ENCODE results near the gene EIF5. TPM values are rescaled to one million over a fixed set of nuclear protein-coding genes. Genes with fewer than 3 reads are reported as not detected.

The EIF5 gene
- total RNA-seq, 1 donor from 2014 or later: 483 TPM

- no peak overlapping the region for H3K27ac Mint-ChIP-seq (ENCODE audit: unreplicated experiment)
- DNase-seq (ENCODE audit: low read depth, low spot score): no peak
- peak overlapping the region; percentile 49 for H3K4me3 Mint-ChIP-seq
- peaks cover 50% of the 10 kb centered on the region for H3K36me3 Mint-ChIP-seq (ENCODE audit: low read depth)
- TF ChIP-seq, protein P1, sequence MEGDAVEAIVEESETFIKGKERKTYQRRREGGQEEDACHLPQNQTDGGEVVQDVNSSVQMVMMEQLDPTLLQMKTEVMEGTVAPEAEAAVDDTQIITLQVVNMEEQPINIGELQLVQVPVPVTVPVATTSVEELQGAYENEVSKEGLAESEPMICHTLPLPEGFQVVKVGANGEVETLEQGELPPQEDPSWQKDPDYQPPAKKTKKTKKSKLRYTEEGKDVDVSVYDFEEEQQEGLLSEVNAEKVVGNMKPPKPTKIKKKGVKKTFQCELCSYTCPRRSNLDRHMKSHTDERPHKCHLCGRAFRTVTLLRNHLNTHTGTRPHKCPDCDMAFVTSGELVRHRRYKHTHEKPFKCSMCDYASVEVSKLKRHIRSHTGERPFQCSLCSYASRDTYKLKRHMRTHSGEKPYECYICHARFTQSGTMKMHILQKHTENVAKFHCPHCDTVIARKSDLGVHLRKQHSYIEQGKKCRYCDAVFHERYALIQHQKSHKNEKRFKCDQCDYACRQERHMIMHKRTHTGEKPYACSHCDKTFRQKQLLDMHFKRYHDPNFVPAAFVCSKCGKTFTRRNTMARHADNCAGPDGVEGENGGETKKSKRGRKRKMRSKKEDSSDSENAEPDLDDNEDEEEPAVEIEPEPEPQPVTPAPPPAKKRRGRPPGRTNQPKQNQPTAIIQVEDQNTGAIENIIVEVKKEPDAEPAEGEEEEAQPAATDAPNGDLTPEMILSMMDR (conservative IDR thresholded peaks at IDR 0.05): no peak
- H3K27me3 Mint-ChIP-seq (ENCODE audit: low read depth): no peaks in the 10 kb centered on the region
- peaks cover 29% of the 10 kb centered on the region for H3K4me1 Mint-ChIP-seq
- no peaks in the 10 kb centered on the region for H3K9me3 Mint-ChIP-seq
Measured at GRCh38 chr14:103340480-103341212, 6.6 kb downstream of the EIF5 start.

DNA sequence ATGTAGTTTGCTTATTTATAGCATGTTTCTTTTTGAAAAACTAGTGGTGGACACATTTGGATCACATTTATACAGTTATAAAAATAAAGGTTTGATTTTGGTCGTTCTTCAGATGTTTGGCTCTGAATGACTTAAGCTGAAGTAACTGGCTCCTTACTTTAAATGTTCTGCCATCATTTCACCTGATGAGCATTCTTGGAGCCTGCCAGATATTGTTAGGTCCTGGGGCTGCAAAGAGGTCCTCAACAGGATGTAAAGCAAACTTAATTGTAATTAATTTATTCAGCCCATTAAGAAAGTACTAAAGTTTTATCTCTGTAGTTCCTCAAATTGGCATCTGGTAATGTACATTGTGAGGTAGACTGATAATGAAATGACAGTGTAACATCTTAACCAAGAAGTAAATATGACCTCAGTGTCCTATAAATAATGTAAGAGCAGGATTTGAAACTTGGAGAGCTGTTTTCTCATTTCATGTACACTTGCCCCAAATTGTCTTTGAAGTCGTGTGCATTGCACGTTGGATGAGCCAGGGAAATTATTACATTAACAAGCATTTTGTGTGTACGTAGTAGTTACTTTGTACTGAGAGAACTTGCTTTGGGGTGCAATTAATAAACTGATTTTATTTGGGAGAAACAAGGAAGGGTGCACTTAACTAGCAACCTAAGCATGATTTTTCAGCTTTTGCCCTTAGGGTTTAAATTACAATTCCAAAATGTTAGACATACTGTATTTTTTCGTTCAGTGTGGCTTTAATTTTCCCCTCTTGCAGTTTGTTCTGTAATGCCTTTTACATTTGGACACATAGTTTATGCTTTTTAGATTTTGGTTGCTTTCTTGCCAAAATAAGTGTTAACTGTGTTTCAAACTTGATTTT lies 7.5 kb downstream of the EIF5 start:
- Mint-ChIP-seq H3K36me3 (ENCODE audit: low read depth) (peaks cover 44% of the 10 kb centered on the region), H3K4me3 (peak overlapping the region; percentile 49), H3K4me1 (peaks cover 21% of the 10 kb centered on the region), H3K9me3 (no peaks in the 10 kb centered on the region), H3K27ac (ENCODE audit: unreplicated experiment) (no peak overlapping the region), H3K27me3 (ENCODE audit: low read depth) (no peaks in the 10 kb centered on the region)
- DNase-seq (ENCODE audit: low read depth, low spot score): no peak
- TF ChIP-seq, protein P1 (conservative IDR thresholded peaks at IDR 0.05): no peak

DNA sequence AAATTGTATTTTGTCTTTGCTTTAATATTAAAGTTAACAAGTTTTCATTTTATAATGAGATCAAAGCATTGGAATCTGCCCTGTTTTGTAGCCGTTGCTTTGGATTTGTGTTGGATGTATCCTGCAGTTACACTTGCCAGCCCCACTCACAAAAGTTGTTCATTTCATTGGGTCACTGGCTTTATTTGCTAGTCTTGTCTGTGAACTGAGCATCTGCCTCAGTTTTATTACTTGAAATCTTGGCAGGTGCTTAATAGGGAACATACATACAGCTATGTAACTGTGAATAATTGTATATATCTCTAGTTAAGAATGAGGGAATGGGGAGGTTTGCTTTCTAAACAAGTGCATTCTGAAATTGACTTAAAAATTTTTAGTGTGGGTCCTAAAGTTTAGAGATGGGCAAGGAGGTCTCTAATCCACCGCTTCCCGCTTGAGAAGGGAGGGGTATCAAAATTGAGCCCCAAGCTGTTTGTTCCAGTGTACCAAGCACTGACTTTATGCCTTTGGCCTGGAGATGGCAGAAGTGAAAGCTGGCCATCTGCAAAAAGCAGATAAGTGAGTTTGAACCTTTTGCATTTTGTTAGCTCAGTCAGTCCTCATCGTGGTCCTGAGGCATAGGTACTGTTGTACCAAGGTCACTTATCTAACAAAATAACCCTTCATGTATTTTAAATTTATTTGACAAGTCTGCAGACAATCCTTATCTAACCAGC lies 9.3 kb downstream of the EIF5 start:
- Mint-ChIP-seq H3K4me1 (peaks cover 7% of the 10 kb centered on the region), H3K4me3 (peak overlapping the region; percentile 1), H3K36me3 (ENCODE audit: low read depth) (peaks cover 33% of the 10 kb centered on the region), H3K9me3 (no peaks in the 10 kb centered on the region), H3K27ac (ENCODE audit: unreplicated experiment) (no peak overlapping the region), H3K27me3 (ENCODE audit: low read depth) (no peaks in the 10 kb centered on the region)
- TF ChIP-seq, protein P1 (conservative IDR thresholded peaks at IDR 0.05): no peak
- no peak for DNase-seq (ENCODE audit: low read depth, low spot score)

- Mint-ChIP-seq H3K9me3 (no peaks in the 10 kb centered on the region), H3K27ac (ENCODE audit: unreplicated experiment) (no peak overlapping the region), H3K4me1 (peaks cover 4% of the 10 kb centered on the region), H3K27me3 (ENCODE audit: low read depth) (no peaks in the 10 kb centered on the region), H3K4me3 (no peak overlapping the region), H3K36me3 (ENCODE audit: low read depth) (peaks cover 26% of the 10 kb centered on the region)
- DNase-seq (ENCODE audit: low read depth, low spot score): no peak
- TF ChIP-seq, protein P1 (conservative IDR thresholded peaks at IDR 0.05): no peak
Measured at GRCh38 chr14:103343905-103344797, 10.1 kb downstream of the EIF5 start.

Data from neural crest cell (in vitro differentiated cells).